MM.1S (cell line): ENCODE measurements around the gene TMEM97.

Experiments
- CTCF ChIP-seq: fragments of 300-600 bp; sonication (generic); IDR thresholded peaks from 2 replicates; pipeline ENCODE4 v1.5.1; 2016; ENCODE audit warnings: antibody characterized with exemption, low read length, mixed read lengths
- EZH2 ChIP-seq: fragments of 300-600 bp; sonication (generic); optimal IDR thresholded peaks from 2 replicates; pipeline ENCODE3; 2017; ENCODE audit warnings: low read depth, mild to moderate bottlenecking, antibody characterized with exemption, low read length, mixed read lengths

- TF ChIP-seq EZH2 (no peak), CTCF (no peak)
Observed at GRCh38 chr17:28370035-28370743, 51.2 kb downstream of the TMEM97 start, which contains the start of gene VTN.
